ENCODE results near the gene TCERG1L. TPM values are rescaled to one million over a fixed set of nuclear protein-coding genes. Genes with fewer than 3 reads are reported as not detected.

TCERG1L gene
- total RNA-seq, 2 donors from 2014 or later = 0.12 TPM; not detected in 1

- H3K36me3 ChIP-seq = no peaks in the 10 kb centered on the region
- no peak overlapping the region for H3K27ac ChIP-seq
- no peak overlapping the region for H3K4me3 ChIP-seq
- H3K4me1 ChIP-seq = no peaks in the 10 kb centered on the region
- no peaks in the 10 kb centered on the region for H3K9me3 ChIP-seq
- H3K27me3 ChIP-seq = no peaks in the 10 kb centered on the region
- DNase-seq (ENCODE audit: low spot score) = no peak
- no peak for TF ChIP-seq CTCF (IDR thresholded peaks at IDR 0.05)
Measured at GRCh38 chr10:131320860-131321604, 9.5 kb upstream of the TCERG1L start.

GRCh38 chr10:131318814-131319213 lies 7.3 kb upstream of the TCERG1L start:
- Histone ChIP-seq H3K4me1 (no peaks in the 10 kb centered on the region), H3K27me3 (no peaks in the 10 kb centered on the region), H3K9me3 (no peaks in the 10 kb centered on the region), H3K36me3 (no peaks in the 10 kb centered on the region), H3K4me3 (no peak overlapping the region), H3K27ac (no peak overlapping the region)
- TF ChIP-seq CTCF (IDR thresholded peaks at IDR 0.05) = no peak
- no peak for DNase-seq (ENCODE audit: low spot score)

- Histone ChIP-seq H3K4me1 (no peaks in the 10 kb centered on the region), H3K36me3 (no peaks in the 10 kb centered on the region), H3K27ac (no peak overlapping the region), H3K9me3 (no peaks in the 10 kb centered on the region), H3K4me3 (no peak overlapping the region), H3K27me3 (no peaks in the 10 kb centered on the region)
- TF ChIP-seq CTCF (IDR thresholded peaks at IDR 0.05) = no peak
- no peak for DNase-seq (ENCODE audit: low spot score)
Measured at GRCh38 chr10:131318291-131318690, 6.8 kb upstream of the TCERG1L start.

- Histone ChIP-seq H3K36me3 (no peaks in the 10 kb centered on the region), H3K4me3 (no peak overlapping the region), H3K9me3 (no peaks in the 10 kb centered on the region), H3K4me1 (peaks cover 0 to 6% of the 10 kb centered on the region in 2 donors), H3K27me3 (no peaks in the 10 kb centered on the region), H3K27ac (no peak overlapping the region)
- no peak for TF ChIP-seq CTCF (IDR thresholded peaks at IDR 0.05)
- DNase-seq (ENCODE audit: low spot score) = no peak
Measured at GRCh38 chr10:131316321-131317075, 5.0 kb upstream of the TCERG1L start.

GRCh38 chr10:131315344-131315743 lies 3.8 kb upstream of the TCERG1L start:
- Histone ChIP-seq H3K36me3 (no peaks in the 10 kb centered on the region), H3K4me1 (peaks cover 0 to 17% of the 10 kb centered on the region in 2 donors), H3K27ac (no peak overlapping the region), H3K9me3 (no peaks in the 10 kb centered on the region), H3K4me3 (no peak overlapping the region), H3K27me3 (peaks cover 0 to 5% of the 10 kb centered on the region in 2 donors)
- no peak for TF ChIP-seq CTCF (IDR thresholded peaks at IDR 0.05)
- DNase-seq (ENCODE audit: low spot score) = no peak

Data from right atrium auricular region (tissue), 2 donors.